LNCaP clone FGC (cell line): ENCODE measurements around the gene RSRP1.

Experiments
- DNase-seq: peaks from one replicate; pipeline ENCODE4 v3.0.0-alpha.2; 2011; ENCODE audit warnings: low read depth
- H3K4me3 ChIP-seq: 2 replicates; pipeline ENCODE4 v1.5.1; 2011; ENCODE audit warnings: mild to moderate bottlenecking, low read depth, low read length, control low read depth
- CTCF ChIP-seq: IDR thresholded peaks from 2 replicates; pipeline ENCODE4 v1.5.1; 2012; ENCODE audit warnings: mild to moderate bottlenecking; ENCODE audit not compliant: control insufficient read depth, insufficient read depth; ENCODE audit errors: extremely low read depth

The RSRP1 gene

GRCh38 chr1:25195835-25196234 lies 51.4 kb downstream of the RSRP1 start:
- no peak for DNase-seq
- no peak overlapping the region for H3K4me3 ChIP-seq
- no peak for TF ChIP-seq CTCF

GRCh38 chr1:25194572-25195020 lies 52.7 kb downstream of the RSRP1 start:
- TF ChIP-seq CTCF: no peak
- no peak for DNase-seq
- no peak overlapping the region for H3K4me3 ChIP-seq

- DNase-seq: no peak
- TF ChIP-seq CTCF: no peak
These were observed 53.2 kb downstream of the RSRP1 start for GRCh38 chr1:25194054-25194453.

GRCh38 chr1:25193229-25193628 lies 54.0 kb downstream of the RSRP1 start:
- TF ChIP-seq CTCF: no peak
- no peak overlapping the region for H3K4me3 ChIP-seq
- no peak for DNase-seq

More at GRCh38 chr1:25194054-25194453, 53.2 kb downstream of the RSRP1 start:
- no peak overlapping the region for H3K4me3 ChIP-seq
